ENCODE data around the gene CACTIN. TPM values are rescaled to one million over a fixed set of nuclear protein-coding genes. Genes with fewer than 3 reads are reported as not detected.
"Not testable (repeated sequence)": the region's sequence is repeated elsewhere in the genome, so short reads cannot be mapped to it uniquely, and the experiment has no call there.

CACTIN gene
- total and polyA plus RNA-seq, 8 donors: 6.8 to 27.2 (median 12.9) TPM

DNA sequence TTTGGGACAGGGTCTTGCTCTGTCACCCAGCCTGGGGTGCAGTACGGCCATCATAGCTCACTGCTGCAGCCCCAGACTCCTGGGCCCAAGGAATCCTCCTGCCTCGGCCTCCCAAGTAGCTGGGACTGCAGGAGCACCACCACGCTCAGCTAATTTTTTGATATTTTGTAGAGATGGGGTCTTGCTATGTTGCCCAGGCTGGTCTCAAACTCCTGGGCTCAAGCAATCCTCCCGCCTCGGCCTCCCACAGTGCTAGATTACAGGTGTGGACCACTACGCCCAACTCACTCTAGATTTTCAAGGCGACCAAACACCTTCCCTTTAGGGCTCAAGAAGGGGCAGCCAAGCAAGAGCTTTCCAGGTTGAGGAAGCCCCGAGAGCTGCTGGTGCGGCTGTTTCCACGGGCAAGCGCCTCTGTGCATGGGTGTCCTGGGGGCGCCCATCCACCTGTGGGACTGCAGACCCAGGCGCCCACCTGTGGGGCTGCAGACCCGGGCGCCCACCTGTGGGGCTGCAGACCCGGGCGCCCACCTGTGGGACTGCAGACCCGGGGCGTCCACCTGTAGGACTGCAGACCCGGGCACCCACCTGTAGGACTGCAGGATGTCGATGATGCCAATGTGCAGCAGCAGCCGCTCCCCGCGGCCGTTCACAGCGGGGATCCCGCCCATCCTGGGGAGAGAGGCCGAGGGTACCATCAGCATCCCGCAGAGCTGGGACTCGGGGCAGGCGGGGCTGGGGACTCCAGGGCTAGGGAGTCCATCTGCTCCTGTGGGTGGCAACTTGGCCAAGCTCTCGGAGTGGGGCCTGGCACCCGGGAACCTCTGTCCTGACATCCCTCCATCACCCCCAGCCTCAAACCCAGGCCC is 21.7 kb upstream of the CACTIN start:
- peaks cover 0 to 20% (median 0%) of the 10 kb centered on the region in 3 donors for H3K36me3 ChIP-seq
- DNase-seq: no peak
- no peak for ATAC-seq
- TF ChIP-seq, protein P1, sequence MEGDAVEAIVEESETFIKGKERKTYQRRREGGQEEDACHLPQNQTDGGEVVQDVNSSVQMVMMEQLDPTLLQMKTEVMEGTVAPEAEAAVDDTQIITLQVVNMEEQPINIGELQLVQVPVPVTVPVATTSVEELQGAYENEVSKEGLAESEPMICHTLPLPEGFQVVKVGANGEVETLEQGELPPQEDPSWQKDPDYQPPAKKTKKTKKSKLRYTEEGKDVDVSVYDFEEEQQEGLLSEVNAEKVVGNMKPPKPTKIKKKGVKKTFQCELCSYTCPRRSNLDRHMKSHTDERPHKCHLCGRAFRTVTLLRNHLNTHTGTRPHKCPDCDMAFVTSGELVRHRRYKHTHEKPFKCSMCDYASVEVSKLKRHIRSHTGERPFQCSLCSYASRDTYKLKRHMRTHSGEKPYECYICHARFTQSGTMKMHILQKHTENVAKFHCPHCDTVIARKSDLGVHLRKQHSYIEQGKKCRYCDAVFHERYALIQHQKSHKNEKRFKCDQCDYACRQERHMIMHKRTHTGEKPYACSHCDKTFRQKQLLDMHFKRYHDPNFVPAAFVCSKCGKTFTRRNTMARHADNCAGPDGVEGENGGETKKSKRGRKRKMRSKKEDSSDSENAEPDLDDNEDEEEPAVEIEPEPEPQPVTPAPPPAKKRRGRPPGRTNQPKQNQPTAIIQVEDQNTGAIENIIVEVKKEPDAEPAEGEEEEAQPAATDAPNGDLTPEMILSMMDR (IDR thresholded peaks at IDR 0.05): no peak
- intact Hi-C loops (cut with DNase I): no loop called here
- 94 to 95% methylated on average over 33 of the region's 33 CpGs for WGBS, 2 donors
- H3K27me3 ChIP-seq: no peaks in the 10 kb centered on the region
- H3K4me3 ChIP-seq: no peak overlapping the region
- no peak overlapping the region for H3K27ac ChIP-seq
- no peak for FAIRE-seq
- no peaks in the 10 kb centered on the region for H3K9me3 ChIP-seq
- H3K4me1 ChIP-seq: no peaks in the 10 kb centered on the region

DNA sequence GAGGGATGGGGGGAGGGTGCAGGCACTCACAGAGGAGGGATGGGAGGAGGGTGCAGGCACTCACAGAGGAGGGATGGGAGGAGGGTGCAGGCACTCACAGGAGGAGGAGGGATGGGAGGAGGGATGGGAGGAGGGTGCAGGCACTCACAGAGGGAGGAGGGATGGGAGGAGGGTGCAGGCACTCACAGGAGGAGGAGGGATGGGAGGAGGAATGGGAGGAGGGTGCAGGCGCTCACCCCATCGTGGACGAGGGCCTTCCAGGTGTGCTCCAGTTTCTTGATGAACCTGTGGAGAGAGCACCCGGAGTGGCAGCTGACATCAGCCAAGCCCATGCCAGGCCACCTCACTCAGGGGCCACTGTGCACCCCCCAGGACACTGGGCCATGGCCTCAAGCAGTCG is 20.5 kb upstream of the CACTIN start:
- H3K27ac ChIP-seq; H3K4me1 ChIP-seq; FAIRE-seq; H3K27me3 ChIP-seq; intact Hi-C loops (cut with DNase I); H3K9me3 ChIP-seq; H3K36me3 ChIP-seq; ATAC-seq; H3K4me3 ChIP-seq; DNase-seq: not testable (repeated sequence)
- 89 to 93% methylated on average over 5 of the region's 5 CpGs for WGBS, 2 donors

DNA sequence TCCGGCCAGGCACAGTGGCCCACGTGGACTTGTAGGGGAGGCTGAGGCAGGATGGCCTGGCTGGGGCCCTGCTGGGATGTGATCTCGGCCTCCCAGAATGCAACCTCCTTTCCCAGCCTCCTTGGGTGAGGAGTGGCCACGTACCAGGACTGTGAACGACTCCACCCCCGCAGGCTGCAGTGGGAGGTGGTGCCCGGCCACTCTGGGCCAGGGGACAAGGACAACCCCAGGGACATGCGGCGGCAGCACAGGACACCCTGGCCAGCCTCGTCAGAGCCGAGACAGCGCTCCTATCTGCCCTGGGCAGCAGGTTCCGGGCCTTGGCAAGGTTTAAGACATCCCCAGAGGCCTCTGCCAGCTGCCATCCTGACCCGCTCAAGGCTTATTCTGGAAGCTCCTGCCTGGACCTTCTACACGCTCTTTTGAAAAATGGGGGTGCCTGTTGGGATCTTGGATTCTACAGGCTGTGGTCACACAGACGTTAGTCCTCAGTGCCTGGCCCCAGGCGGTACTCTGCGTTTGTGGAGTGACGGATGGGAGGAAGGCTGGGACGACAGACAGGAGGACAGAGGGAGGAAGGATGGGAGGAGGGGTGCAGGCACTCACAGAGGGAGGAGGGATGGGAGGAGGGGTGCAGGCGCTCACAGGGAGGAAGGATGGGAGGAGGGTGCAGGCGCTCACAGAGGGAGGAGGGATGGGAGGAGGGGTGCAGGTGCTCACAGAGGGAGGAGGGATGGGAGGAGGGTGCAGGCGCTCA is 19.9 kb upstream of the CACTIN start:
- no peaks in the 10 kb centered on the region for H3K9me3 ChIP-seq
- WGBS, 2 donors: 91 to 95% methylated on average over 23 of the region's 23 CpGs
- H3K4me1 ChIP-seq: no peaks in the 10 kb centered on the region
- H3K27me3 ChIP-seq: no peaks in the 10 kb centered on the region
- no peak overlapping the region for H3K27ac ChIP-seq
- ATAC-seq: no peak
- TF ChIP-seq, protein P1 (IDR thresholded peaks at IDR 0.05): no peak
- peaks cover 0 to 5% (median 0%) of the 10 kb centered on the region in 3 donors for H3K36me3 ChIP-seq
- intact Hi-C loops (cut with DNase I): no loop called here
- H3K4me3 ChIP-seq: no peak overlapping the region
- FAIRE-seq: no peak
- peak in 1 of 6 donors; percentile 62 for DNase-seq

DNA sequence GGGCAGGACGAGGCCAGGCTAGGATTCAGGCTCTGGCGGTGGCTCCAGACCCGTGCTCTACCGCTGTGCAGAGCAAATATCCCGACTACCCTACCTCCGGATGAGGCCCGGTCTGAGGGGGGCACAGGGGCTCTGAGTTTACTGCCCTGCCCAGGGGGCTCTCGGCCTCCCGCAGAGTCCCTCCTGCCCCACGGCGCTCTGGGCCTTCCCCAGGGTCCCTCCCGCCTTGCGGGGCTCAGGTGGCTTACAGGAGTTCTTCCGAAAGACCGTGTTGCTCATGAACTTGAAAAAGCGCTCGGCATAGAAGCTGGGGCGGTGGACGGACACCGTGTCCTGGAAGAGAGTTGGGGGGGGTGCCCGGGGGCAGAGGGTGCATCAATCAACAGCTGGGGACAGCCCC is 19.1 kb upstream of the CACTIN start:
- no peak for FAIRE-seq
- H3K36me3 ChIP-seq: no peaks in the 10 kb centered on the region

DNA sequence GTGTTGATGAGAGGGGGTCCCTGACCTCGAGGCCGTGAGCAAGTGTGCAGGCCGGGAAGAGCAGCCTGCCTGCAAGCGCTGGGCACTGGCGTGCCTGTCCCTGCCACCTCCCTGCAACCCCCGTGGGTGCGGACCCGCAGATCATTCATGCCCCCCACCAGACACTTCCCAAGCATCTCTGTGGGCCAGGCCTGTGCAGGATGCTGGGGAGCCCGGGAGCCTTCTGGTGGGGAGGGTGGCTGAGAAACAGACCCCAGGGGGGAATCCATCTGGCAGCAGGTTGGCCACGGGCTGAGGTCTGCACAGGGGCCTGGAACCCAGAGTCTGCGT is 18.4 kb upstream of the CACTIN start:
- FAIRE-seq (no peak), ATAC-seq (no peak), DNase-seq (no peak)
- Histone ChIP-seq H3K9me3 (no peaks in the 10 kb centered on the region), H3K36me3 (no peaks in the 10 kb centered on the region), H3K27ac (no peak overlapping the region), H3K4me1 (no peaks in the 10 kb centered on the region), H3K27me3 (no peaks in the 10 kb centered on the region), H3K4me3 (no peak overlapping the region)
- intact Hi-C loops (cut with DNase I): no loop called here
- TF ChIP-seq, protein P1 (IDR thresholded peaks at IDR 0.05): no peak
- 81 to 84% methylated on average over 11 of the region's 11 CpGs for WGBS, 2 donors

More for the DNA sequence above, 19.1 kb upstream of the CACTIN start:
- DNase-seq: peak in 1 of 6 donors; percentile 36
- no peaks in the 10 kb centered on the region for H3K27me3 ChIP-seq
- 91 to 92% methylated on average over 21 of the region's 21 CpGs for WGBS, 2 donors
- no peaks in the 10 kb centered on the region for H3K4me1 ChIP-seq
- no peak overlapping the region for H3K27ac ChIP-seq
- ATAC-seq: no peak
- H3K9me3 ChIP-seq: no peaks in the 10 kb centered on the region
- TF ChIP-seq, protein P1 (IDR thresholded peaks at IDR 0.05): no peak
- intact Hi-C loops (cut with DNase I): no loop called here
- no peak overlapping the region for H3K4me3 ChIP-seq
